NCI-H146 treated with DMSO at 0.1 percent for 48 hours (cell line): ENCODE measurements around the gene SERBP1.

Experiments used
- DNase-seq: peaks from one replicate; lab custom pipeline; 2025; ENCODE audit not compliant: unreplicated experiment; lab: John Stamatoyannopoulos, UW

SERBP1 gene

GRCh38 chr1:67368046-67368514 lies 62.1 kb downstream of the SERBP1 start:
- peak; percentile 23 for DNase-seq

- DNase-seq = peak; percentile 28
Observed at GRCh38 chr1:67367370-67368045, 62.7 kb downstream of the SERBP1 start.

- DNase-seq = no peak
Observed at GRCh38 chr1:67361641-67362040, 68.6 kb downstream of the SERBP1 start.

- DNase-seq = no peak
Observed at GRCh38 chr1:67359592-67359991, 70.6 kb downstream of the SERBP1 start.
